GM18526 (cell line): ENCODE measurements around the gene TBC1D3H.
"Not testable (repeated sequence)": the region's sequence is repeated elsewhere in the genome, so short reads cannot be mapped to it uniquely, and the experiment has no call there.

Experiments
- POLR2A ChIP-seq: IDR thresholded peaks from 3 replicates; pipeline ENCODE4 v1.6.1; 2011; ENCODE audit not compliant: insufficient read length; ENCODE audit errors: extremely low read depth

TBC1D3H gene

GRCh38 chr17:36388385-36389245 lies at the start of gene TBC1D3H:
Gene TBC1D3H (minus strand): TSS chr17:36388435. CDS start chr17:36386895, 1,540 bp downstream.
- TF ChIP-seq POLR2A, result not testable (repeated sequence)
